Left ventricle myocardium inferior (tissue), 1 donor: ENCODE results near the gene EVI5. TPM values are rescaled to one million over a fixed set of nuclear protein-coding genes. Genes with fewer than 3 reads are reported as not detected.

Experiments used
- DNase-seq: peaks from one replicate; pipeline ENCODE4 v3.0.0-alpha.2; 2020
- H3K27ac ChIP-seq: fragments of 200-600 bp; replicated peaks from 2 replicates; pipeline ENCODE4 v1.8.0; 2021
- H3K27me3 ChIP-seq: fragments of 200-600 bp; 2 replicates; pipeline ENCODE4 v1.8.0; 2021; ENCODE audit warnings: low read depth
- H3K36me3 ChIP-seq: fragments of 200-600 bp; 2 replicates; pipeline ENCODE4 v1.8.0; 2021
- H3K4me1 ChIP-seq: fragments of 200-600 bp; 2 replicates; pipeline ENCODE4 v1.8.0; 2021
- H3K4me3 ChIP-seq: fragments of 200-600 bp; 2 replicates; pipeline ENCODE4 v1.8.0; 2021; ENCODE audit warnings: mild to moderate bottlenecking, moderate library complexity
- H3K9me3 ChIP-seq: fragments of 200-600 bp; replicated peaks from 2 replicates; pipeline ENCODE4 v1.8.0; 2021
- CTCF ChIP-seq: fragments of 200-600 bp; IDR thresholded peaks from 2 replicates; pipeline ENCODE4 v1.8.0; 2021; ENCODE audit warnings: antibody characterized with exemption, mild to moderate bottlenecking, borderline replicate concordance
- intact Hi-C: fragments of 100-400 bp; cut with micrococcal nuclease; formaldehyde crosslinking; loops from one replicate; pipeline ENCODE4 v1.11.0; 2022
- total RNA-seq: library from RNA; stranded (reverse); fragmentation: NEBNext Ultra II Directional; extraction: Animal tissue kit (Norgen Biotek cat#: 25700); gene quantifications from one replicate; pipeline ENCODE4 v1.2.1, GENCODE V29; 2021
- donor health status: DM: no; HTN: yes; CAD: no; lungs with severe emphysema.

Gene EVI5
- total RNA-seq, 1 donor from 2014 or later, result 30.4 TPM

GRCh38 chr1:92515796-92516201, 269.1 kb downstream of the EVI5 start:
- peaks cover 11% of the 10 kb centered on the region for H3K36me3 ChIP-seq
- TF ChIP-seq CTCF, result no peak
- intact Hi-C loops, result no loop called here
- no peak for DNase-seq
- H3K4me1 ChIP-seq, result no peaks in the 10 kb centered on the region
- no peak overlapping the region for H3K27ac ChIP-seq
- H3K27me3 ChIP-seq, result no peaks in the 10 kb centered on the region
- H3K9me3 ChIP-seq, result no peaks in the 10 kb centered on the region
- no peak overlapping the region for H3K4me3 ChIP-seq

GRCh38 chr1:92511541-92511940, 273.4 kb downstream of the EVI5 start:
- intact Hi-C loops, result no loop called here

GRCh38 chr1:92509619-92510018, 275.3 kb downstream of the EVI5 start:
- no peaks in the 10 kb centered on the region for H3K4me1 ChIP-seq
- no peaks in the 10 kb centered on the region for H3K27me3 ChIP-seq
- no peak for DNase-seq
- H3K27ac ChIP-seq, result no peak overlapping the region
- H3K4me3 ChIP-seq, result no peak overlapping the region
- no peaks in the 10 kb centered on the region for H3K9me3 ChIP-seq
- no peak for TF ChIP-seq CTCF
- intact Hi-C loops, result no loop called here
- peaks cover 7% of the 10 kb centered on the region for H3K36me3 ChIP-seq

More at GRCh38 chr1:92511541-92511940, 273.4 kb downstream of the EVI5 start:
- no peak for TF ChIP-seq CTCF
- no peaks in the 10 kb centered on the region for H3K4me1 ChIP-seq
- DNase-seq, result no peak
- peaks cover 7% of the 10 kb centered on the region for H3K36me3 ChIP-seq
- no peak overlapping the region for H3K4me3 ChIP-seq
- no peaks in the 10 kb centered on the region for H3K27me3 ChIP-seq
- H3K27ac ChIP-seq, result no peak overlapping the region
- no peaks in the 10 kb centered on the region for H3K9me3 ChIP-seq

- no peak for TF ChIP-seq CTCF
- no peaks in the 10 kb centered on the region for H3K27me3 ChIP-seq
These were observed 279.8 kb downstream of the EVI5 start for GRCh38 chr1:92505015-92505692.

GRCh38 chr1:92504291-92505014, 280.5 kb downstream of the EVI5 start:
- Histone ChIP-seq H3K9me3 (no peaks in the 10 kb centered on the region), H3K36me3 (no peaks in the 10 kb centered on the region), H3K27me3 (no peaks in the 10 kb centered on the region), H3K4me3 (no peak overlapping the region), H3K4me1 (no peaks in the 10 kb centered on the region), H3K27ac (no peak overlapping the region)
- TF ChIP-seq CTCF, result no peak
- no peak for DNase-seq
- intact Hi-C loops, result no loop called here

More at GRCh38 chr1:92505015-92505692, 279.8 kb downstream of the EVI5 start:
- Histone ChIP-seq H3K4me3 (no peak overlapping the region), H3K27ac (no peak overlapping the region), H3K4me1 (no peaks in the 10 kb centered on the region), H3K9me3 (no peaks in the 10 kb centered on the region), H3K36me3 (no peaks in the 10 kb centered on the region)
- intact Hi-C loops, result no loop called here
- DNase-seq, result no peak
